GM23338 (cell line): ENCODE data around the gene RFXANK. TPM values are rescaled to one million over a fixed set of nuclear protein-coding genes. Genes with fewer than 3 reads are reported as not detected.

Experiments
- ATAC-seq: fragments of 200-7000 bp; cut with Tn5 transposase; 3 replicates; pipeline ENCODE4 v1.9.1; 2020
- DNase-seq: peaks from one replicate; pipeline ENCODE4 v3.0.0-alpha.2; 2015; ENCODE audit warnings: low spot score
- H2AFZ ChIP-seq: fragments of 200-600 bp; sonication (generic); 2 replicates; pipeline ENCODE4 v1.8.0; 2016; ENCODE audit warnings: antibody characterized with exemption, mild to moderate bottlenecking, moderate library complexity
- H3F3A ChIP-seq: fragments of 200-600 bp; sonication (generic); replicated peaks from 2 replicates; pipeline ENCODE4 v1.8.0; 2017; ENCODE audit warnings: antibody characterized with exemption, mixed run types, low read depth
- H3K27ac ChIP-seq: fragments of 200-600 bp; sonication (generic); 2 replicates; pipeline ENCODE4 v1.6.1; 2016; ENCODE audit warnings: low read depth
- H3K27me3 ChIP-seq: fragments of 200-600 bp; sonication (generic); 2 replicates; pipeline ENCODE4 v1.8.0; 2016; ENCODE audit warnings: mild to moderate bottlenecking, mixed run types, moderate library complexity; ENCODE audit not compliant: insufficient read depth
- H3K36me3 ChIP-seq: fragments of 200-600 bp; sonication (generic); 2 replicates; pipeline ENCODE4 v1.8.0; 2016; ENCODE audit warnings: mild to moderate bottlenecking; ENCODE audit not compliant: insufficient read depth
- H3K4me1 ChIP-seq: fragments of 200-600 bp; sonication (generic); 2 replicates; pipeline ENCODE4 v1.8.0; 2016; ENCODE audit warnings: mild to moderate bottlenecking, moderate library complexity; ENCODE audit not compliant: insufficient read depth
- H3K4me2 ChIP-seq: fragments of 200-600 bp; sonication (generic); 2 replicates; pipeline ENCODE4 v1.7.1; 2017; ENCODE audit warnings: mixed run types
- H3K4me3 ChIP-seq: fragments of 200-600 bp; sonication (generic); 2 replicates; pipeline ENCODE4 v1.6.1; 2016; ENCODE audit warnings: mixed run types
- H3K79me2 ChIP-seq: fragments of 200-600 bp; sonication (generic); replicated peaks from 2 replicates; pipeline ENCODE4 v1.8.0; 2017; ENCODE audit warnings: mild to moderate bottlenecking; ENCODE audit not compliant: insufficient read depth
- H3K9me2 ChIP-seq: fragments of 200-600 bp; sonication (generic); 2 replicates; pipeline ENCODE4 v1.8.0; 2017; ENCODE audit not compliant: insufficient read depth
- H4K20me1 ChIP-seq: fragments of 200-600 bp; sonication (generic); replicated peaks from 2 replicates; pipeline ENCODE4 v1.8.0; 2017; ENCODE audit warnings: mild to moderate bottlenecking; ENCODE audit not compliant: insufficient read depth
- H3K27ac Mint-ChIP-seq: 2 replicates; pipeline ENCODE4 v1.8.0; 2020; ENCODE audit warnings: inconsistent platforms, mild to moderate bottlenecking, moderate library complexity, mixed read lengths
- H3K27me3 Mint-ChIP-seq: 3 replicates; pipeline ENCODE4 v1.8.0; 2022; ENCODE audit warnings: low read depth, mild to moderate bottlenecking, moderate library complexity, mixed read lengths, inconsistent platforms; ENCODE audit not compliant: insufficient read depth, poor library complexity
- H3K36me3 Mint-ChIP-seq: 3 replicates; pipeline ENCODE4 v1.8.0; 2021; ENCODE audit warnings: low read depth, mild to moderate bottlenecking, inconsistent platforms, moderate library complexity, mixed read lengths
- H3K4me1 Mint-ChIP-seq: 3 replicates; pipeline ENCODE4 v1.8.0; 2020; ENCODE audit warnings: mild to moderate bottlenecking, inconsistent platforms, mixed read lengths
- H3K4me3 Mint-ChIP-seq: 3 replicates; pipeline ENCODE4 v1.8.0; 2021; ENCODE audit warnings: moderate library complexity, mild to moderate bottlenecking, inconsistent platforms, mixed read lengths
- H3K9me3 Mint-ChIP-seq: 3 replicates; pipeline ENCODE4 v1.8.0; 2020; ENCODE audit warnings: moderate library complexity, mild to moderate bottlenecking, inconsistent platforms, mixed read lengths
- CREB1 ChIP-seq: fragments of 250-450 bp; sonication (Bioruptor Pico); IDR thresholded peaks from 2 replicates; pipeline ENCODE4 v1.5.0; 2020; ENCODE audit warnings: low read depth, mild to moderate bottlenecking, moderate library complexity
- CTCF ChIP-seq, 2 experiments: fragments of 200-600 bp in 1 of 2; sonication (generic) in 1 of 2; conservative IDR thresholded peaks; 2 replicates each; pipeline versions ENCODE4 v1.5.1 to v1.6.1; 2016 to 2017; ENCODE audit warnings: antibody characterized with exemption in 2 of 2, low read depth in 2 of 2, mild to moderate bottlenecking in 2 of 2, moderate library complexity in 1 of 2
- ETS1 ChIP-seq: IDR thresholded peaks from 2 replicates; pipeline ENCODE4 v1.6.1; 2016; ENCODE audit warnings: antibody characterized with exemption
- JUNB ChIP-seq: IDR thresholded peaks from one replicate; pipeline ENCODE4 v1.6.1; 2016; ENCODE audit warnings: antibody characterized with exemption; ENCODE audit not compliant: unreplicated experiment
- REST ChIP-seq: IDR thresholded peaks from one replicate; pipeline ENCODE4 v1.6.1; 2018; ENCODE audit warnings: antibody characterized with exemption; ENCODE audit not compliant: unreplicated experiment
- polyA plus RNA-seq: library from polyadenylated mRNA; unstranded; fragments of >200 nt; fragmentation: Nextera tagmentation; extraction: Ambion mirVana; gene quantifications from 2 replicates; pipeline ENCODE4 v1.2.1, GENCODE V29; 2016
- total RNA-seq: library from RNA; depleted of rRNA; stranded (reverse); fragments of >200 nt; shearing (Covaris generic); gene quantifications from 2 replicates; pipeline ENCODE4 v1.2.3, GENCODE V29; 2014

RFXANK gene
- total and polyA plus RNA-seq, 2 experiments from 2014 or later: 54.3 to 124 TPM

GRCh38 chr19:19181488-19181998, 10.5 kb upstream of the RFXANK start:
- Mint-ChIP-seq H3K4me1 (peaks cover 3% of the 10 kb centered on the region; the same call in 2 of the 3 replicates), H3K36me3 (peaks cover 25% of the 10 kb centered on the region), H3K27ac (no peak overlapping the region), H3K27me3 (peaks cover 3% of the 10 kb centered on the region), H3K4me3 (no peak overlapping the region), H3K9me3 (no peaks in the 10 kb centered on the region)
- DNase-seq: no peak
- Histone ChIP-seq H3K36me3 (no peaks in the 10 kb centered on the region), H3K27ac (no peak overlapping the region), H3K79me2 (no peaks in the 10 kb centered on the region), H3K9me2 (no peaks in the 10 kb centered on the region), H3K4me2 (no peak overlapping the region), H3K4me3 (no peak overlapping the region), H3K27me3 (no peaks in the 10 kb centered on the region), H3F3A (0 out of 2 replicates have a peak, but pooled peaks cover 7% of the 10 kb centered on the region), H3K4me1 (no peaks in the 10 kb centered on the region; the same call in 1 of the 2 replicates), H2AFZ (no peak overlapping the region), H4K20me1 (peaks cover 4% of the 10 kb centered on the region; the same call in 1 of the 2 replicates)
- ATAC-seq: no peak
- TF ChIP-seq ETS1 (no peak), REST (no peak)

- Histone ChIP-seq H3F3A (0 out of 2 replicates have a peak, but pooled peaks cover 8% of the 10 kb centered on the region), H2AFZ (no peak overlapping the region), H3K27ac (peak overlapping the region; percentile 78; the same call in 1 of the 2 replicates), H4K20me1 (peaks cover 15% of the 10 kb centered on the region), H3K9me2 (no peaks in the 10 kb centered on the region), H3K4me2 (no peak overlapping the region), H3K79me2 (peaks cover 15% of the 10 kb centered on the region), H3K4me3 (no peak overlapping the region), H3K27me3 (no peaks in the 10 kb centered on the region), H3K4me1 (peaks cover 4% of the 10 kb centered on the region; the same call in 1 of the 2 replicates), H3K36me3 (no peaks in the 10 kb centered on the region)
- Mint-ChIP-seq H3K9me3 (no peaks in the 10 kb centered on the region), H3K27ac (peak overlapping the region; percentile 75; the same call in 1 of the 2 replicates), H3K36me3 (peaks cover 23% of the 10 kb centered on the region), H3K4me3 (no peak overlapping the region), H3K4me1 (peaks cover 5% of the 10 kb centered on the region; the same call in 2 of the 3 replicates), H3K27me3 (peaks cover 14% of the 10 kb centered on the region)
- ATAC-seq (peak; percentile 100), DNase-seq (peak; percentile 97)
- TF ChIP-seq CREB1 (CRISPR knock-in tag) (0 out of 2 replicates have a peak, but pooled peaks have one; percentile 8), REST (no peak), JUNB (no peak), CTCF (conservative IDR thresholded peaks at IDR 0.05; ENCODE audit: low read depth in 2 of 2) (peak; percentile 93 to 97)
Measured at GRCh38 chr19:19185853-19186740, 6.0 kb upstream of the RFXANK start.
